GM23248 (cell line): ENCODE data around the gene LYRM4. TPM values are rescaled to one million over a fixed set of nuclear protein-coding genes. Genes with fewer than 3 reads are reported as not detected.

ENCODE experiments used
- DNase-seq: peaks from one replicate; pipeline ENCODE4 v3.0.0-alpha.2; 2015
- H2AFZ ChIP-seq: fragments of 200-600 bp; sonication (generic); 2 replicates; pipeline ENCODE4 v1.6.1; 2016; ENCODE audit warnings: antibody characterized with exemption
- H3F3A ChIP-seq: fragments of 200-600 bp; sonication (generic); 2 replicates; pipeline ENCODE4 v1.6.1; 2016; ENCODE audit warnings: mild to moderate bottlenecking, antibody characterized with exemption, mixed run types; ENCODE audit not compliant: insufficient read depth
- H3K27ac ChIP-seq: fragments of 200-600 bp; sonication (generic); 2 replicates; pipeline ENCODE4 v1.5.1; 2016; ENCODE audit warnings: mild to moderate bottlenecking
- H3K27me3 ChIP-seq: fragments of 200-600 bp; sonication (generic); replicated peaks from 2 replicates; pipeline ENCODE4 v1.6.1; 2016; ENCODE audit warnings: mild to moderate bottlenecking; ENCODE audit not compliant: insufficient read depth
- H3K36me3 ChIP-seq: fragments of 200-600 bp; sonication (generic); 2 replicates; pipeline ENCODE4 v1.6.1; 2016; ENCODE audit warnings: low read depth, mild to moderate bottlenecking
- H3K4me1 ChIP-seq: fragments of 200-600 bp; sonication (generic); 2 replicates; pipeline ENCODE4 v1.6.1; 2016; ENCODE audit warnings: mild to moderate bottlenecking; ENCODE audit not compliant: insufficient read depth
- H3K4me2 ChIP-seq: fragments of 200-600 bp; sonication (generic); one replicate; pipeline ENCODE4 v1.6.1; 2016; ENCODE audit warnings: mild to moderate bottlenecking; ENCODE audit not compliant: unreplicated experiment
- H3K4me3 ChIP-seq: fragments of 200-600 bp; sonication (generic); 2 replicates; pipeline ENCODE4 v1.5.1; 2016; ENCODE audit warnings: mild to moderate bottlenecking
- H3K79me2 ChIP-seq: fragments of 200-600 bp; sonication (generic); 2 replicates; pipeline ENCODE4 v1.6.1; 2016; ENCODE audit warnings: mild to moderate bottlenecking; ENCODE audit not compliant: insufficient read depth
- H3K9ac ChIP-seq: fragments of 200-600 bp; sonication (generic); 2 replicates; pipeline ENCODE4 v1.6.1; 2016; ENCODE audit warnings: mild to moderate bottlenecking
- H3K9me2 ChIP-seq: fragments of 200-600 bp; sonication (generic); 2 replicates; pipeline ENCODE4 v1.6.1; 2016; ENCODE audit warnings: mixed run types, mild to moderate bottlenecking, moderate library complexity; ENCODE audit not compliant: insufficient read depth
- H3K9me3 ChIP-seq: fragments of 200-600 bp; sonication (generic); one replicate; pipeline ENCODE4 v1.6.1; 2017; ENCODE audit warnings: low read depth
- H4K20me1 ChIP-seq: fragments of 200-600 bp; sonication (generic); 2 replicates; pipeline ENCODE4 v1.6.0; 2016; ENCODE audit not compliant: insufficient read depth
- EZH2 ChIP-seq: fragments of 200-600 bp; sonication (generic); IDR thresholded peaks from 2 replicates; pipeline ENCODE4 v1.6.1; 2018; ENCODE audit warnings: antibody characterized with exemption, mild to moderate bottlenecking; ENCODE audit not compliant: insufficient read depth, poor library complexity, severe bottlenecking
- EZH2phosphoT487 ChIP-seq: fragments of 200-600 bp; sonication (generic); IDR thresholded peaks from 2 replicates; pipeline ENCODE4 v1.6.1; 2018; ENCODE audit warnings: antibody characterized with exemption, moderate library complexity, mild to moderate bottlenecking, low read depth; ENCODE audit not compliant: insufficient read depth
- WGBS, 2 experiments: methylation state at CpG; one replicate each; pipeline ENCODE4 v1.1.6; 2015 to 2017; ENCODE audit warnings: low lambda C conversion rate in 2 of 2, low coverage in 1 of 2; ENCODE audit errors: missing lambda C conversion rate in 2 of 2; 5-methylcytosine and 5-hydroxymethylcytosine counted together
- in situ Hi-C: fragments of 300-500 bp; cut with MboI; formaldehyde crosslinking; loops from 2 replicates; pipeline ENCODE4 v1.15.0; 2020
- polyA plus RNA-seq: library from polyadenylated mRNA; unstranded; fragments of >200 nt; fragmentation: Nextera tagmentation; extraction: Ambion mirVana; gene quantifications from 2 replicates; pipeline ENCODE4 v1.2.1, GENCODE V29; 2016
- total RNA-seq: library from RNA; depleted of rRNA; stranded (reverse); fragments of >200 nt; shearing (Covaris generic); gene quantifications from 2 replicates; pipeline ENCODE4 v1.2.3, GENCODE V29; 2014

LYRM4 gene
- total and polyA plus RNA-seq, 2 experiments from 2014 or later, result 27.1 to 28.0 TPM

- no peak overlapping the region for H3K4me3 ChIP-seq
- WGBS, 2 experiments, result 97 to 98% methylated on average over 5 of the region's 5 CpGs
- H3F3A ChIP-seq, result 0 out of 2 replicates have a peak, but pooled peaks cover 11% of the 10 kb centered on the region
- no peaks in the 10 kb centered on the region for H3K9me2 ChIP-seq
- no peak overlapping the region for H3K27ac ChIP-seq
- no peaks in the 10 kb centered on the region for H3K79me2 ChIP-seq
- H3K4me1 ChIP-seq, result no peaks in the 10 kb centered on the region
- no peak for TF ChIP-seq EZH2phosphoT487
- TF ChIP-seq EZH2, result no peak
- H3K36me3 ChIP-seq, result no peaks in the 10 kb centered on the region
- H2AFZ ChIP-seq, result no peak overlapping the region
- H3K9ac ChIP-seq, result no peak overlapping the region
- H3K4me2 ChIP-seq, result no peak overlapping the region
- DNase-seq, result no peak
- in situ Hi-C loops, result no loop called here
- no peaks in the 10 kb centered on the region for H4K20me1 ChIP-seq
- no peaks in the 10 kb centered on the region for H3K27me3 ChIP-seq
- H3K9me3 ChIP-seq, result no peaks in the 10 kb centered on the region
Observed at GRCh38 chr6:5219011-5219691, 41.6 kb downstream of the LYRM4 start.

GRCh38 chr6:5217356-5217755 is 43.4 kb downstream of the LYRM4 start:
- Histone ChIP-seq H3K9me2 (no peaks in the 10 kb centered on the region), H3K27me3 (no peaks in the 10 kb centered on the region), H3K79me2 (no peaks in the 10 kb centered on the region), H3K4me2 (no peak overlapping the region), H3K4me3 (no peak overlapping the region), H3K36me3 (no peaks in the 10 kb centered on the region), H3K9me3 (no peaks in the 10 kb centered on the region), H3K4me1 (no peaks in the 10 kb centered on the region), H2AFZ (no peak overlapping the region), H3F3A (0 out of 2 replicates have a peak, but pooled peaks cover 11% of the 10 kb centered on the region), H3K27ac (no peak overlapping the region), H4K20me1 (no peaks in the 10 kb centered on the region), H3K9ac (no peak overlapping the region)
- TF ChIP-seq EZH2phosphoT487 (no peak), EZH2 (no peak)
- DNase-seq, result no peak
- WGBS, 2 experiments, result 100% methylated on average over 2 of the region's 2 CpGs
- in situ Hi-C loops, result no loop called here

- no peaks in the 10 kb centered on the region for H3K79me2 ChIP-seq
- H3K36me3 ChIP-seq, result no peaks in the 10 kb centered on the region
- no peak overlapping the region for H3K9ac ChIP-seq
- no peaks in the 10 kb centered on the region for H3K4me1 ChIP-seq
- H3K27me3 ChIP-seq, result no peaks in the 10 kb centered on the region
- no peaks in the 10 kb centered on the region for H3K9me2 ChIP-seq
- TF ChIP-seq EZH2phosphoT487, result no peak
- TF ChIP-seq EZH2, result no peak
- in situ Hi-C loops, result no loop called here
- no peaks in the 10 kb centered on the region; the same call in 1 of the 2 replicates for H4K20me1 ChIP-seq
- H3F3A ChIP-seq, result 0 out of 2 replicates have a peak, but pooled peaks cover 11% of the 10 kb centered on the region
- no peaks in the 10 kb centered on the region for H3K9me3 ChIP-seq
- H3K4me3 ChIP-seq, result no peak overlapping the region
- WGBS, 2 experiments, result 89% methylated on average over 9 of the region's 9 CpGs
- no peak overlapping the region for H2AFZ ChIP-seq
- no peak overlapping the region for H3K27ac ChIP-seq
- H3K4me2 ChIP-seq, result no peak overlapping the region
- DNase-seq, result no peak
Observed at GRCh38 chr6:5215799-5216198, 45.0 kb downstream of the LYRM4 start.

- no peaks in the 10 kb centered on the region for H3K4me1 ChIP-seq
- in situ Hi-C loops, result no loop called here
- H4K20me1 ChIP-seq, result no peaks in the 10 kb centered on the region; the same call in 1 of the 2 replicates
- H3K9ac ChIP-seq, result no peak overlapping the region
- 0 out of 2 replicates have a peak, but pooled peaks cover 11% of the 10 kb centered on the region for H3F3A ChIP-seq
- H3K79me2 ChIP-seq, result no peaks in the 10 kb centered on the region
- H3K36me3 ChIP-seq, result no peaks in the 10 kb centered on the region
- TF ChIP-seq EZH2 (no peak), EZH2phosphoT487 (no peak)
- 94 to 100% methylated on average over 2 of the region's 2 CpGs for WGBS, 2 experiments
- H3K4me3 ChIP-seq, result no peak overlapping the region
- no peak overlapping the region for H3K27ac ChIP-seq
- no peaks in the 10 kb centered on the region for H3K9me3 ChIP-seq
- no peaks in the 10 kb centered on the region for H3K27me3 ChIP-seq
- H3K4me2 ChIP-seq, result no peak overlapping the region
- H2AFZ ChIP-seq, result no peak overlapping the region
- H3K9me2 ChIP-seq, result no peaks in the 10 kb centered on the region
- no peak for DNase-seq
Observed at GRCh38 chr6:5215159-5215558, 45.6 kb downstream of the LYRM4 start.
